Fibroblast of skin of right quadriceps (primary cell): ENCODE results near the gene ANGPTL2.
A peak's percentile ranks its signal among the peaks of the same experiment; 100 is the strongest.

Experiments
- DNase-seq: peaks from one replicate; pipeline ENCODE4 v3.0.0-alpha.2; 2013

The ANGPTL2 gene

DNA sequence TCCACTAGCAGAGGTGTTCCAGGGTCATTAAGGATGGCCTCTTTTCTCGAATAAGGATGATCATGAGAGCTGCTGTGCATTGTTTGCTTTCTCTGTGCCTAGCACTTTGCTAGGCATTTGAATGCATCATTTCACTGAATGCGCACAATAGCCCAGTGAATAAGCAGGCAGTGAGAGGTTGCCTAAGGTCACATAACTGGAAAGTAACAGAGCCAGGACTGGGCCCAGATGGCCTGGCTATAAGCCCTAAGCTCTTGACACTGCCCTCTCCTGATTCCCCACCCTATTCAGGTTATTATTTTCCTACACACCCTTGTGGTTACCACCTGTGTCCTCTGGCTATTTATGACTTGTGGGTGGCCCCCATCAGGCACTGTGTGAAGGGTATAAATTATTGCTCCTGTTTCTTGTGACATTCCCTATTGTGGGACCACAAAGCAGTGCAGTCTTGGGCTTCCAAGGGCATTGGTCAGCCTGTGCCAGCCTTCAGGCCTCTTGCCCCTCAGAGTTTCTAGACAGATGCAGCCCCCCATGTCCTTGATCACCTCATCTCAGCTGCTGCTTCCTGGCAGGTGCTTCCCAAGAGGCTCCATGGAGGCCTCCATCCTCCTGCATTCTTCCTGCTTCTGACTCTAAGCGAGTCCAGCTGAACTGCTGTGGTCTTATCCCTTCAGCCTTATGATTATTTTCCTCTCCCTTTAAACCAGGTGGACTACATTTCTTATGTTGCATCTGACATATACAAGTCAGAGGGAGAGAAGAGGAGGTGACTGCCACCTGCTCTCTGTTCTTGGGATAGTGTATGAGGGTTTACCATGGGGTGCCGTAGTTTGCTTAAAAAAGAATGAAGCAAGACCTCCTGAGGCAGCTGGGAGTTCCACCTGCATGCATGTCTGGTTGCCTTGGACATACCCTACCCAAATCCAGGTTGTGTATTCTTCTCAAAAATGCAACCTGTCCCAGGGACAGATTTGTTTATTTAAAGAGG is 47.6 kb downstream of the ANGPTL2 start:
- no peak for DNase-seq

DNA sequence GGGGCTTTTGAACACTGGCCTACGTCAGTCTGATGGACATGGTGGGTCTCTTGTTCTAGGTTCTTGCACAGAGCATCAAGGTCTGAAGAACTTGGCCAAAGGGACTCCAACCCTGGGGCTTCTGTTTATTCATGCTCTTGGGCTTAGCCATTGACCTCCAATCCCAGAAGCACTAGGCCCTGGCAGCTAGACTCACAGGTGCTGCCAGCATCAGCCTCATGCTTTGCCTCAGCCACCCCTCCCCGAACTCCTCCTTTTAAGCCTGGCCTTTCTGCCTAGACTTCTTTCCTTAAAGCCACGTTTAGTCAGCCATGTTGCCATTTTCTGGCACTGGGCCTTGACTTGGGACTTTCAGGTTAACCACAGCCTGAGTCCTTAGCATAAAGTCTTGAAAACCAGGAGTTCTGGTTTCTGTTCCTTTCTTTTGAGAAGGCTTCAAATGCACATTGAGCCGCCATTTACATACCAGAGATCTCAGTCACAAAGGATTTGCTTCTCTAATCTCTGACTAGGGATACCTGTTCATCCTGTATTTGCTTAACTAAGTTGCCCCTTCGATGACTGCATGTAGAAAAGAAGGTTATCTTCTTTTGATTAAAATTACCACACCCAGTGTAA is 54.7 kb downstream of the ANGPTL2 start:
- no peak for DNase-seq

DNA sequence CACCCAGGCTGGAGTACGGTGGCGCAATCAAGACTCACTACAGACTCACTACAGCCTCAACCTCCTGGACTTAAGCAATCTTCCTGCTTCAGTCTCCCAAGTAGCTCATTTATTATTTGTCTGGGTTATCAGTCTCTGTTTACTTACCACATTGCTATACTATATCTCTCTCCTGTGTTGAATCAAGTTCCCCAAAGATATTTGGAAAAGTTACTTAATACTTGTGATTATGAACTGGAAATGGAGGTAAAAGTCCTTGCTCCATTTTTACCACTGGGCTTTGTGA is 55.6 kb downstream of the ANGPTL2 start:
- no peak for DNase-seq

DNA sequence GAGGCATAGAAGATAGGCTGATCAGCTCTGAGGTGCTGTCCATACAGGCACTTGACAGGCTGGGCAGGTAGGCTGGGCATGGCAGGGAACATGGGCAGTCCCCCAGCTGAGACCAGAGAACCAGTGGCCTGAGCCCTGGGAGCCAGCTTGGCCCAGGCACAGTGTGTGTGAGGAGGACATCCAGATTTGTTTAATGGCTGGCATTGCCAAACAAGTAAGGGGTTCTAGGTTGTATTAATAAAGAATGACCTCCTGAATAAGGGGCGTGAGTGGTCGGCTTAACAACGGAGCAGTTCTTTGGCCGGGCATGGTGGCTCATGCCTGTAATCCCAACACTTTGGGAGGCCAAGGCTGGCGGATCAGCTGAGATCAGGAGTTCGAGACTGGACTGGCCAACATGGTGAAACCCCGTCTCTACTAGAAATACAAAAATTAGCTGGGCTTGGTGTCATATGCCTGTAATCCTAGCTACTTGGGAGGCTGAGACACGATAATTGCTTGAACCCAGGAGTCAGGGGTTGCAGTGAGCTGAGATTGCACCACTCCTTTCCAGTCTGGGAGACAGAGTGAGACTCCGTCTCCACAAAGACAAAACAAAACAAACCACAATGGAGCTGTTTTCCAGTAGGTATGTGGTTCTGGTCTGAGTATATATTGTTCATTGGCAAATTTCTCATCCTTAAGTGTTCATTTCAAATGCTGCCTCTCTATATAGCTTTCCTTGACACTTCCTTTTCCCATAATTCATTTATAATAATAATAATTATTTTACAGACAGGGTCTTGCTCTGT is 56.2 kb downstream of the ANGPTL2 start:
- peak; percentile 52 for DNase-seq

DNA sequence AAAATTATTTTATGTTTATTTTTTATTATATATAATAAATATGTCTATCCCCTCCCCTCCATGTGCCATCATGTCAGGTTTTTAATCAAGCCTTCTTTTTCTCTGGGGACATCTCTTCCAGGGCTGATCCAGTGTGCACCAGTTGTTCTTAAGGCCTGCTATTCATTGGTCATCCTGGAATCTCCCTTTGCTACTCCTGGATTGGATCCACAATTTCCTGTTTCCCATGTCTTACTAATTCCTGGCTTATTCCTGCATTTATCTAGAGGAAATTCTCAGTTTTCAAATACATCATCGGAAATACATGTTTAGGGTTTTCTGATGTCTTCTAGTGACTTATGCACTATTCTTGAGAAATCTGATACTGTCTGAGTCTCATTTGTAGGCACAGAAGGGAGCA is 56.8 kb downstream of the ANGPTL2 start:
- DNase-seq: peak; percentile 68

DNA sequence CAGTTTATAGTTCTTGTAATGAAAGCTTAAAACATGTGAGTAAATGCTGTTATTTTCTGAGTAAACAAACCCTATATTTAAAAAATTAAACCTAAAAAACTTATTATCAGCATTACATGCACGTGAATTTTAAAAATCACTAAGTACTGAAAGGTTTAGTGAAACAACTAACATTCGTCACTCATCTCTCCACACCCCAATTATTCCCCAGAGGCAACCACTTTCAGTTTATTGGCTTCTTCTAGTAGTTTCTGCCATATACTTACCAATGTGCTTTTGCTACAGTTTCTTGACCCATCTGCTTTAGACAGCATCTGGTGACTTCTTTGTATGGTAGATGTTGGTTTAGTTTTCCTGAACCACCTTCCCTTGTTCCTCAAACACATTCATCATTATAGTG is 58.1 kb downstream of the ANGPTL2 start:
- no peak for DNase-seq

DNA sequence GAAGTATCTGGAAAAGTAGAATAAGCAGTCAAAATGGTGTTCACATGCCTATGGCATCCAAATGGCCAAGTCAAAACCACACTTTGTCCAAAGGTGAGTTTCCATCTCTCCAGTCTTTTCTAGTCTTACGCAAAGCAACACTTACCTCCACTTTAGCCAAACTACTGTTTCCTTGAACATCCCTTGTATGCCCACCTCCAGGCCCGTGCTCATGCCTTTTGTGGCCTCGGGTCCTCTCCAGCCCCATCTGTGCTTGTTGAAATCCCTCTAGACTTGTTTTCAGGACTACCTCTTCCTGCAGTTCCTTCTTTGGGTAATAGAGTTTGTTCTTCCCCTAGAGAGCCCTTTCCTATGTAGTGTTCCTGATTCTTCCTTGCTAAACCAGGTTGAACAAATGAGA is 61.0 kb downstream of the ANGPTL2 start:
- no peak for DNase-seq

DNA sequence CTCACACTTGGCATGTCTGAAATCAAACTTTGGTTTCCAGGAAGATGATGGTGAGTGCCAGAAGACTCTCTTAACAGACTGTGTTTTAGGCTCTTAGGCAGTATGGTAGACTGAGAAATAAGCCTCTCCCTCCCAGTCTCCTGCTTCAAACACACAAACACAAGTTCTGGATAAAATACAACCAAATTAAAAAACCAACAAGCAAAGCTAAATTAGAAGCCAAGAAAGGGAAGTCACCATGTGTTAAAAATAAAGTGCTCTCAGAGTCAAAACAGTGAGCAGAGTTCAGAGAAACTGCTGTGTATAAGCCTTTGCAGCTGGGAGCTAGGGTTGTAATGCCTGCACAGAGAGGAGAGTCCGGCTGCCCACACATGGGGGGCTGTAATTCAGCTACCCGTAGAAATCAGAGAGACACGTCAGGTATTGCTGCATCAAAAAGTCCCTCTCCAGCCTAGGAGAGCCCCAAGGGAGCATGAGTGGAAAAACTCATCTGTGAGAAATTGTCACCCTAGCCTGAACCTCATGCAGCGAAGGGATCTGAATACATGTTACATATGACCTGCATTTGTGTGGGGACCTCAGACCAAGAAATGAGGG is 62.6 kb downstream of the ANGPTL2 start:
- DNase-seq: no peak

DNA sequence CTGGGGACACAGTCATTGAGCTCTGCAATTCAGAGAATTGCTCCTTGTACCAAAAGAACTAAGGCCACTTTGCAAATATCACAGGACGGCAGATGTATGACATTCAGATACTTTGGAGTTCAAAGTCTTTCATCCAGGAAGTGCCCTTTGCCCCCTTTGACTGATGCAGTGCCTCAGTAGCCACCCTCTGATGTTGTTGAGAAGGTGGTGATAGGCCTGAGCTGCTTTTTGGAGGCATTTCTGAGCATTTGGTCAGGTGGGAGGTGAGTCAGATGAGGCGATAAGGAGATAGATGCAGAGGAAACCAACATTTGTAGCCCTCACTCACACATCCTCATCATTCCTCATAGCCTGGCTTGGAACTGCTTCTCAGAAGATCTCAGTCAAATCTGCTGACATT is 63.4 kb downstream of the ANGPTL2 start:
- no peak for DNase-seq

DNA sequence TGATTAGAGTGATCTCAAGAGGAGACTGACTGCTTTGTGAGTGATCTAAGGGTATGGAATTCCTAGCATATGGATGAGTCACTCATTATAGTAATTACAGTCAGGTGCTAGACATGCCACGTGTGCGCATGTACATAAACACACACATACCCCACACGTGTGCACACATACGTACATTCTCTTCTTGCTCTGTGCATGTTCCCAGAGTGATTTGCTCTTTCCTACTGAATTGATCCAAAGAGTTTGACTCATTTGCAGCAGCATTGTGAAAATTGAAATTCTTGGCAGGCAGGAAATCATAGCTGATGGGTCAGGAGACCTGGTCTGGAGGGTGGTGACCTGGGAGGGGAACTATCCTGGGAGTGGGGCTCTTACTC is 63.8 kb downstream of the ANGPTL2 start:
- peak; percentile 89 for DNase-seq

DNA sequence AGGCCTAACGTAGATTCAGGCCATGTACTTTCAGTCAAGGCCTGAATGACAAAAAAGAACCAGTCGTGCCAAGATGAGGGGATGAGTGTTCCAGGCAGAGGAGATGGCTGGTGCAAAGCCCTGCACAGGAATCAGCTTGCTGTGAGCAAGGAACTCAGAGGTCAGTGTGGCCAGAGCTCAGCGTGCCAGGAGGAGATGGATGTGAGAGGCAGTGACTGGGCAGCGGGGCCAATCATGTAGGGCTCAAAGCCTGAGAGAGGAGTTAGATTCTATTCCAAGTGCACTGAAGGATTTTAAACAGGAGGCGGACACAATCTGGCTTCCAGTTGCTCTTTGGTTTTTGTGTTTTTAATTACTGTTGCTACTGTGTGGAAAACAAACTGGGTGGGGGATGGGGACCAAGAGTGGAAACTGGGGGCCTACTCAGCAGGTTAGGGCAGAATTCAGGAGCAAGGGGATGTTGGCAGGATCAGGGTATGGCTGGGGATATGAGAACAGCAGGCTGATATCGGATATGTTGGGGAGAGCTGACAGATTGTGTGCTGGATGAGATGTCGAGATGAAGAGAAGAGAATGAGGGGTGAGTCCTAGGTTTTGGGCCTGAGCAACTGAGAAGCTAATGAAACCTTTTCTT is 64.3 kb downstream of the ANGPTL2 start:
- peak; percentile 15 for DNase-seq

DNA sequence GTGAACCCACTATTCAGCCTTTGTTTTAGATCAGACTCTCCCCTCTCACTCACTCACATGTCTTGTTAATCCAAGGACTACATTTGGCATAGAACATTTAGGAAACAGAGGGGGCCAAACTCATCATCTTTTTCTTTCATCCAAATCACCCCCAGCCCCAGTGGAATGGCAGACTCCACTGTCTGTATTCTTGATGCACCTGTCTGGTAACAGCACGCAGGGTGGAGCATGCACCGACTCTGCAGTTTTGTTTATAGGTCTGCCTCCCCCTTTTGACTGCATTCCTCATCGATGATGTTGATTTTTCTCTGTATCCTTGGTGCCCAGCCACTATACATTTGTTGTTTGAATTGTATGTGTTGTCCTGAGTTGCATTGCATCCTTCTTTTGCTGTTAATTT is 66.0 kb downstream of the ANGPTL2 start:
- DNase-seq: no peak

DNA sequence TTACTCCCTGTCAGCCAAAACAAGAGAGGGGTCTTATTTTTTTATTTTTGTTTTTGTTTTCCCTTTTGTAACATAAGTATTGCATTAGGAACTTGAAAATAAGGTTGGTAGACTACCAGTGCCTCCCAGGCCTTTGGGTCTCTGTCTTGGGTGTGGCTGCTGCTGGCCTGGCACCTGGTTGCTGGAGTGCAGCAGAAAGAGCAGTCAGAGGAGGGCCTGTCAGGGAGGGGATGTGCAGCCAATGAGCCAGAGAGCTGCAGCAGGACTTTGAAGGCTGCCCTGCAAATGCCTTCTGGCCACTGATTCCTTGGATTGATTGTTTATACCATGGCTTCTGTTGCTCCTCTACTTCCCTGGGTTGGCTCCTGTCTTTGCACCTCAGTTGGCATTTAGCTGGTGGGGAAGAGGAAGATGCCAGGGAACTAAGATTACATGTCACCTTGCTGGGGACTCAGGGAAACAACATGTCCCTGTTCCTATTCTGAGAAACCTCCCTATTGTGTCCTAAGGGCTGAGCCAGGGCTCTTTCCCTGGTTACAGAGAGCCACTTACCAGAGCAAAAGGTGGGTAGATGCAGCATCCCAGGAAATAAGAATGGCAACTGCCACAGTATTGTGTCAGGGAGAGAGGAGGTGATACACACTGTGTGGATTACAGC is 66.6 kb downstream of the ANGPTL2 start:
- DNase-seq: no peak

DNA sequence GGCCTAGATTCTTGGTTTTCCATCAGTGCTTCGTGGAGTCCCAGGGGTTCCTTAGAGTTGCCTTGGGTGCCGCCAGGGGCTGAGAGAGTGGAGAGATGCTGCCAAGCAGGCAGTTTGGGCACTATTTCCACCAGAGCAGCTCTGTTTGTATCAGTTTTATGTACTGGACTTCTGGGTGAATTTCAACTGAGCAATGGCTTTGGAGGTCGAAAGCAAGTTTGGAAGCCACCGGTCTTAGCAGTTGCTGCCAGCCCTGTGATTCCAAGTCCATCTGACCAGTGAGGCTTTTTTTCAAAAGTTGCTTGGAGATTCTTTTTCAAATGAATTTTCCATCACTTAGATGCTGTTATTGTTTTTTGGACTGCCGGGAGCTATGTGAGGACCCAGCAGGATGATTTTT is 68.5 kb downstream of the ANGPTL2 start:
- DNase-seq: no peak

DNA sequence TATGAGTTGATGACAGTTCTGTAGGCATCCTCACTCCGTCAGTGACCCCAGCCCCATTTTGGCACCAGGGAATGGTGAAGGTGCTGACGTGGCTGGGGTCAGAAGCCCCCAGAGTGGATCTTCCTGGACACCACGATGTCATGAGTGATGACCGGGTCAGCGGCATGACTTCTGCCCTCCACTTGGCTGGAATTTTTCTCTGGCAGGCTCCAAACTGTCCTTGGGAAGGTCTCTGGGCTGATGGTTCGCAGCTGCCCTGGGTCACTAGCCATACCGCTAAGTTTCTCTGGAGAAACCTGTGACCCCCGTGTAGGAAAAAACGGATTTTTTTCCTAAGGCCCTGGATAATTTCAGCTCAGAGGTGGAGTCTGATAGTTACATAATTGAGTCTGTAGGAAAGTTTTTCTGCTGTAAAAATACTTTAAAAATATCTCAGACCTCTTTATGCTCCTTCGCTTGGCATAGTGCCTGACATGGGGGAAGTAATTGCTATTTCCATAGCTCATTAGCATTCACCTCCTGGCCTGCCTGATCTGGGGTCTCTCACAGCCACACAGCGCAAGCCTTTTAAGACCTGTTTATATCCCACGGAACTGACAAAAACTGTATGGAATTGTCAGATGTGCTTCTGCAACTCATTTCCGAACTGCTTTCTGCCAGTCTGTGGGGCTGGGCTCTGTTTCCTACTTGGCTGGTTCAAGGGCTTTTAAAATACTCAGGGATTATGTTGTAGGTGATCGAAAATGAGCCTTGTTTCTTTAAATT is 69.2 kb downstream of the ANGPTL2 start:
- no peak for DNase-seq

DNA sequence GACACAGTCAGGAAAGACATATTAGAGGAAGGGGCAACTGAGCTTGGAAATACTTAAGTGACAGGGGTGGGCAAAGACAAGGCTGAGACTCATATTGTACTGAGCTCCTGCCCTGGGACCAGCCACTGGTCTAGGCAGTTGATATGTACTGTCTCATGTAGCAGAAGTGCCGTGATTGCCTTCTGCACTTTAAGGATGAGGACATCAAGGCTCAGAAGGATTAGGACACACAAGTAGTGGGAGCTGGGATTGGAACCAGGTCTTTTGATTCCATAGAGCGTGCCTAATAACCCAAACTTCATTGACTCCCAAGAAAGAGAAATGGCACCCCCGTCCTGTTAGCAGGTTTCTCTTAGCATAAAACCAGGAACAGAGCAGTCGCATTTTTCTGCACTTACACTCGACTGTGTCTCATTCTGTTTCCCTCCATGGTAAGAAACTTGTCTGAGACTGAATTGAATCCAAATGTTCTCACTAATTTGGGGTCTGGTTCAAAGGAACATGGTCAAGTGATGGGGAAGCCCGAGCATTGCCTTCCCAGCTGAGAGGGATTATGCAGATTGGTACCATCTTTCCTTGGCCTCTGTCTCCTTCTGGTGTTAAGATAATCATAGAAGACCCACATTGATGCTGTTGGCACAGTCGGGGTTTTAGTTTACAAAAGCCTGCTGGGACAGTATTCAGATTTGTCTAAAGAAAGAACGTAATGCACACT is 70.4 kb downstream of the ANGPTL2 start:
- no peak for DNase-seq

DNA sequence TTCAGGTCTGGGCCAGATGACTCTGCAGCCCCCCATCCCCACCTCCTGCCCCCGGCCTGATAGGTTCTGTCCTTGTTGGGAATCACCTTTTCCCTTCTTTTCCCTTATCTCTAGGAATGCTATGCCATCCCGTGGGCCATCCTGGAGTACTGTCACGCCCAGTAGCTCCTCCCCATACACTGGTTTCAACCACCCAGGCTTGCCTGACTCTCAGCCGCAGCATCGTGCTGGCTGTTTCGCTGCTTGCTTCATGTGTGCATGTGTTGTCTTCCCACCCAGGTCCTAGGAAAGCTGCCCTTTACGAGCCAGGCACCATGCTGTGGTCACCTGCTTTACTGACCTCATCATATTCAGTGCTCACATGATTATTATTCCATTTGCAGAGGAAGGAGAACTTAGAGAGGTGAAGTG is 71.8 kb downstream of the ANGPTL2 start:
- DNase-seq: no peak

DNA sequence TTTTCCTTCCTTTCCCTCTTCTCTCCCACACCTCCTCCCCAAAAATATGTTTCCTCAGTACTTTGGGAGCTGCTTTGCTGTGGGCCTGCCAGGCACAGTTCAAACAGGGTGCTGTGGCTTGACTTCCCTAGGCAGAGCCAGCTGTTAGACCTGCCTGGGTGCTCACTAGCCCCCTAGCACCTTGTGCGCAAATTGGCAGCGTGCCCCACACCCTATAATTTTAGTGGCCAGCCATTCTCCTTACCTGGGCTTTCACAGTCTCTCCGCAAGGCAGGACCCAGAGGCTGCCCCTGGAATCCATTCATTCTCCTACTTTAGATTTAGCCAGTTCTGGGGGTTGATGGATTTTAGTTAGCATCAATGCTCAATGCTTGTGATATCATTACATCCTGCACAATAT is 72.3 kb downstream of the ANGPTL2 start:
- no peak for DNase-seq

DNA sequence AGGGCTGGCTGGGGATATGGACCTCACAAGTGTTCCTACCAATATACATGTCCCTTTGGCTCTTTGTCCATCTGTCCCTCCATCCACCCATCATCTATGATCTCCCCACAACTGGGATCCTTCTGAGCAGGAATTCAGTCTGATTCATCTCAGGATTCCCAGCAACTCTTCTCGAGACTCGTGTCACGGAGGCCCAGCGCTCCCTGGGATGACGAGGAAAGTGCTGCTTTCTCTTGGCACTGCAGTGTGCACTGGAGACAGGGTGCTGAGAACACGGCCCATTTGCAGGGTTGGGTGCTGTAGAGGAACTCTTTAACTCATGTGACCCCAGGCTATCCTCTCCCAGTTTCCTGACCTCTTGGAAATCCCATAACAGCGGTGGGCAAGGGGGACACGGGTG is 72.9 kb downstream of the ANGPTL2 start:
- peak; percentile 20 for DNase-seq

DNA sequence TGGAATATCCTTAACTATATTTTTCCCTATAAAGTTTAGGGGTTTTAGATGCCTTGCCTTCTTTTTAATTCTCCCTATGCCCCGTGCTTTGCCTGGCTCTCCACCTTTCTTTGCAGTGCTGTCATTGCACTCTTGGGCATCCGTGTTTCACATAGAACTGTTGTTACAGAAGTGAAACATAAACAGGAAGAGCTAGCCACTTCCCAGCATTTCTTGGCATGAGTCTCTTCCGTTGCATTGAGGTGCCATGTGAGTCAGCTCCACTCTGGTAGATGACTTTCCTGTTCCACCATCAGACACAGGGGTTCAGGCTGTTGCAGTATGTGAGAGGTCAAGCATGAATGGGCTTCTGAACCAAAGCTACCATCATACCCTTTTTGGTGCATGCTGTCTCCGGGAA is 73.4 kb downstream of the ANGPTL2 start:
- DNase-seq: peak; percentile 86

DNA sequence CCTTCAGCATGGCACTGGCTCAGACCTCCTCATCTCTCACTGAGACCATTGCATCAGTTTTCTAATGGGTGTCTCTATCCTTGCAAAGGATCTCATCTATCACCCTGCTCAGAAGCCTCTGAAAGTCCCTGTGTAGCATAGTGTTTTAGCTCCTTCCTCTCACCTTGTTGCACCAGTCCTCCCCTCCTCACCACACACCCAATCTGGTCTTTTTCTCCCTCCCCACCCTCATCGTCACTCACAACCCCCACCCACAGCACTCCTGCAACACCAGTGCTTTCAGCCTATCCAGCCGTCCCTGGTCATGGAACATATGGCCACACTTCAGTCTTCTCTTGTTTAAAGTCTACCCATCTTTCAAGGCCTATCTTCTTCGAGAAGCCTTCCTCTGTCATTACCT is 74.5 kb downstream of the ANGPTL2 start:
- DNase-seq: no peak
